ENCODE measurements around the gene GSTO1.

Gene GSTO1

GRCh38 chr10:104279550-104280259, 25.0 kb downstream of the GSTO1 start:
- DNase-seq: no peak

- DNase-seq: no peak
These were observed 27.0 kb downstream of the GSTO1 start for GRCh38 chr10:104281694-104282093.

GRCh38 chr10:104284846-104285245, 30.2 kb downstream of the GSTO1 start:
- no peak for DNase-seq

GRCh38 chr10:104286939-104287338, 32.2 kb downstream of the GSTO1 start:
- DNase-seq: no peak

GRCh38 chr10:104288355-104288754, 33.7 kb downstream of the GSTO1 start:
- DNase-seq: no peak

GRCh38 chr10:104291439-104291951, 36.8 kb downstream of the GSTO1 start:
- peak; percentile 89 for DNase-seq

GRCh38 chr10:104293011-104293410, 38.3 kb downstream of the GSTO1 start:
- no peak for DNase-seq

GRCh38 chr10:104293781-104294321, 39.2 kb downstream of the GSTO1 start:
- DNase-seq: no peak

- no peak for DNase-seq
These were observed 42.2 kb downstream of the GSTO1 start for GRCh38 chr10:104296687-104297436.

DNA sequence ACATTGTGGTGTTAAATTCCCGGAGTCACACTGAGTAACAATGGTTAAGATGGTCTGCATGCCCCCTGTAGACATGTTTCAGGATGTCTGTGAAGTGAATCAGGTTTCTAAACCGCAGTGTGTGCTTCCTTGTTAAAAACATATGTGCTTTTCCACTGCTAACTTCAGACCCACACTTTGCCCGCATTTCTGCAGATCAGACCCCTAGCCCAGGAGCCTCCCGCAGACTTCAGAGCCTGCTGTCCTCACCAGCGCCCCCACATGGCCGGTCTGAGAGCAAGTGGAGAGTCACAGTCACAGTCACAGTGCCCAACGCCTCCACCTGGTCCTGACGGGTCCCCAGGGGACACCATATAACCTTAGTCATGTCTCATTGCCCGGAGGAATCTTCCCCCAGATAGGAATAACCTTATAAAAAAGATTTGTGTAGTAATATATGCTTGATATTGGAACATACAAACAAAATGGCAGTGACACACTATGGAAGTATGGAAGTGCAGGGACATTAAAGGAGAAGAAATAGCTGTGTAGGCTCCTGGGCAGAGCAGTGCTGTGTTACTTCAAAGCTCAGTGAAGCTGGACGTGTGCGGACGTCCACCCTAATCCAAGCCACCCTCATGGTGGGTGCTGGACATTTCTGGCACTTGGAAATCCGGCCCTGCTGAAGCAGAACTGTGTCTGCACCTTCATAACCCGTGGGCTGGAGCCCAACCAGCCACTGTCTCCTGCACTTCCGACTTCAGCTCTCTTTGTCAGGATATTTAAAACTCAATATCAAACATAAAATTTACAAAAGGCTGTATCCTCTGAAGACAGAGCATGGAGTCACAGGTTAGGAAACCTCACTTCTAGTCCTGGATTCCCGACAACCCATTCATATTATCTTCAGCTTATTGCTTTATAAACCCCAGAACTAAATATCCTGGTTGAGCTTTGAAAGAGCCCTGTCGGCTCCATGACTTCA, 43.3 kb downstream of the GSTO1 start:
- DNase-seq: no peak

DNA sequence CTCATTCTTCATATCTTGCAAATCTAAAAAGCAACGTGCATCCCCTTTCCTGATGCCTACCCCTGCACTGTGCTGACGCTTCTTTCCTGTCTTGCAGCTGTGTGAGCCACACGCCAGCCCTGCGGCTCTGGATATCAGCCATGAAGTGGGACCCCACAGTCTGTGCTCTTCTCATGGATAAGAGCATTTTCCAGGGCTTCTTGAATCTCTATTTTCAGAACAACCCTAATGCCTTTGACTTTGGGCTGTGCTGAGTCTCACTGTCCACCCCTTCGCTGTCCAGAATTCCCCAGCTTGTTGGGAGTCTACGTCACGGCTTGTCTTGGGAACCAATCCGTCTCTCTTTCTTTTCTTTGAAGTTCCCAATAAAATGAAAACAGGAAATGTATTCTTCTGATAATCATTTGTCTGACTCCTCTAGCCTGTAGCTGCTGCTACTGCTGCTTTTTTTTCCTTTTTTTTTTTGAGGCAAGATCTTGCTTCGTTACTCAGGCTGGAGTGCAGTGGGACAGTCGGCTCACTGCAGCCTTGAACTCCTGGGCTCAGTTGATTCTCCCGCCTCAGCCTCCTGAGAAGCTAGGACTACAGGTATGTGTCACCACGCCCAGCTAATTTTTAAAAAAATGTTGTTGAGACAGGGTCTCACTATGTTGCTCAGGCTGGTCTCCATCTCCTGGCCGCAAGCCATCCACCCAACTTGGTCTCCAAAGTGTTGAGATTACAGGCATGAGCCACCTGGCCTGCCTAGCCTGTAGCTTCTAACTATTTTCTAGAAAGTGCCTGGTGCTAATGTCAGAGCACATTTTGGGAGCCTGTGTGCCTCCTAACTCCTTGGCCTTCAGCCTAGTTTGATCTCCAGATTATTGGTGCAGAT, 44.6 kb downstream of the GSTO1 start:
- no peak for DNase-seq

- no peak for DNase-seq
These were observed 45.5 kb downstream of the GSTO1 start for GRCh38 chr10:104300002-104300735.

- DNase-seq: no peak
These were observed 46.1 kb downstream of the GSTO1 start for GRCh38 chr10:104300736-104301292.

GRCh38 chr10:104301907-104302690, 47.4 kb downstream of the GSTO1 start:
- DNase-seq: no peak

DNA sequence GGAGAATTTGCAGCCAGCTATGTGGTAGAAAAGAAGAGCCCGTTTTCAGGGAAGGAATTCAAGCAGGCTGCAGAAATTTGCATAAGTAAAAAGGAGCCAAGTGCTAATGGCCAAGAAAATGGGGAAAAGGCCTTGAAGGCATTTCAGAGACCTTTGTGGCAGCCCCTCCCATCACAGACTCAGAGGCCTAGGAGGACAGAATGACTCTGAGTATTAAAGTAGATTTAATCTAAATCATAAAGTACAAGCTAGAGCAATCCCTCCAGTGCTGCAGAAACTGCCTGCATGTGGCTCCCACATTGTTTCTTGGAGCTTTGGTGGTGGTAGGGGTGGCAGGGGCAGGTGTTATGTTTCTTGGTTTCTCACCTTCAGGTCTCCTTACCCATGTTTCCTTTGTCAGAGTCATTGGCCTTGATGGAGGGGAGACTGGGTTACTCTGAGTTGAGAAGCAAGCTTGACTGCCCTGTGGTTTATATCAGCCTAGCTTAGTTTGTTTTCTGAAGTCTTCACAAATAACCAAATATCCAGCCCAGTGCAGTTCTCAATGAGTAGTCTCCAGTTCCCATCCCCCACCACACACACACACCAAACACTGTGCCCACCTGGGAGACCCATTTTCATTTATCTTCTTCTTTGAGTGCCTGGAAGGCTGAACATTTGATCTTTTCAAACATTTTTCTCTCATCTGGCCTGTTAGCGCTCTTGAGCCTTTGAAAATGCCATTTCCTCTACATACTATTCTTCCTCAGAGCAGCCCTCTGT, 49.1 kb downstream of the GSTO1 start:
- no peak for DNase-seq

DNA sequence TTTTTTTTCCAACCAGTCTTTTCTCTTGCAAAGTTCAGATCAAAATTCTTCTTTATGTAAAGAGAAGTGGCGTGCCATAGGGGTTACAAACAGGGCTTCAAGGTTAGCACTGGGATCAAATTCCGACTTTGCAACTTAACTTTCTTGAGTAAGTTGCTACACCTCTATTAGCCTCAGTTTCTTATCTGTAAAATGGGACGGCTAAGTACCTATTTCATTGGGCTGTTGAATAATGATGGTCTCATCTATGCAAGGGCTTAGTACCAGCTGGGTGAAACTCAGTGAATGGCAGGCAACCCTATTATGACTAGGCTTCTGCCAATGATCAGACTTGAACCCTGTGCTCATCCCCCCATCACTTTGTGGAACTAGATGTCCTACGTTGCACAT, 49.7 kb downstream of the GSTO1 start:
- DNase-seq: no peak

GRCh38 chr10:104304927-104305326, 50.2 kb downstream of the GSTO1 start:
- DNase-seq: no peak

GRCh38 chr10:104306897-104307296, 52.2 kb downstream of the GSTO1 start:
- no peak for DNase-seq

Measured in activated CD8-positive, alpha-beta memory T cell treated with anti-CD3 and anti-CD28 coated beads, Interleukin-2, amount 50 U/mL, for 4 hours (primary cell).